ENCODE results near the gene PRAC1.
"Not testable (repeated sequence)": the region's sequence is repeated elsewhere in the genome, so short reads cannot be mapped to it uniquely, and the experiment has no call there.

PRAC1 gene

DNA sequence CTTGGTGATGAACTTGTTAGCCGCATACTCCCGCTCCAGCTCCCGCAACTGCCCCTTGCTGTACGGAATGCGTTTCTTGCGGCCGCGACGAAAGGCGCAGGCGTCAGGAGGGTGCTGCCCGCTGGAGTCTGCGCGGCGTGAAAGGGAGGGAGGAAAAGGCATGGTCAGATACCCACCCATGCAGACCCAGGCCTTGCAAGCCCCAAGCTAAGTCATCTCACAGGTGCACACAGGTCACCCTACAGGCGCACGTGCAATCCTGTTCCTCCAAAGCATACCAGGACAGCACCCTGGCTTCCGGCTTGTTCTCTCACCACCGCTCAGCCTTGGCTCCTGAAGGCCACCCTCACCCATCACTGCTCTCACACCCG, 4.6 kb upstream of the PRAC1 start:
- no peak for DNase-seq (ENCODE audit: low read depth in 2 of 2)

DNA sequence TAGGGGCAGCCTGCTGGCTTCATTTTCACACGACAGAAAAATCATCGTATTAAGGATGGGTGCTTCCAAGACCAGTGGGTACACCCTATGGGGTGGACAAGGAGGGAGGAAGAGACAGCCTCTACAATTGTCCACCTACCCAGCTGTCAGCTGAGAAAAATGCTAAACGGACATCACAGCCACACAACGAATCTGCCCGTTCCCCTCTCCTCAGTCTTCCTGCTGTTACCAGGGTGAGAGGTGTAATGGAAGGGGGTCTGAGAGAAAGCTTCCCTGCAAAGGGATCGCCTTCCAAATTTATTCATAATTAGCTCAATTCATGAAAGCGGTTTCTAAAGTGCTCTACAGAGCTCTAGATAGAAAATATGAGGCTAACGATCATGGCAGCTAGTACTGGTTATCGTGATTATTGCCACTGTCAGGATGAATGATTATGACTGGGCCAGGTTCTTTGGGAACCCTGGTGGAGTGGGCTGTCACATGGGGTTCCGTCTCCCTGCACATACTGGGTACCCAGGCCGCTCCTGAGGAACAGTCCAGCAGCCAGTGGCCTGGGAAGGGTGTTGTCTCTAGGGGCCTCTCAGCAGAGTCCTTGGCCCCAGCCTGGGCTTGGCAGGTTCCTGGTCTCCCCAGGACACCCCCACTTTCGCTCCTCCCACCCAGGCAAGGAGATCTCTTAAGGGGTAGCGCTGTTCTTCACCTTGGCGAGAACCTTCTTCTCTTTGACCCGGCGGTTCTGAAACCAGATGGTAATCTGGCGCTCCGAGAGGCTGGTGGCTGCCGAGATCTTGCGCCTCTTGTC, 4.0 kb upstream of the PRAC1 start:
- no peak for DNase-seq (ENCODE audit: low read depth in 2 of 2)

DNA sequence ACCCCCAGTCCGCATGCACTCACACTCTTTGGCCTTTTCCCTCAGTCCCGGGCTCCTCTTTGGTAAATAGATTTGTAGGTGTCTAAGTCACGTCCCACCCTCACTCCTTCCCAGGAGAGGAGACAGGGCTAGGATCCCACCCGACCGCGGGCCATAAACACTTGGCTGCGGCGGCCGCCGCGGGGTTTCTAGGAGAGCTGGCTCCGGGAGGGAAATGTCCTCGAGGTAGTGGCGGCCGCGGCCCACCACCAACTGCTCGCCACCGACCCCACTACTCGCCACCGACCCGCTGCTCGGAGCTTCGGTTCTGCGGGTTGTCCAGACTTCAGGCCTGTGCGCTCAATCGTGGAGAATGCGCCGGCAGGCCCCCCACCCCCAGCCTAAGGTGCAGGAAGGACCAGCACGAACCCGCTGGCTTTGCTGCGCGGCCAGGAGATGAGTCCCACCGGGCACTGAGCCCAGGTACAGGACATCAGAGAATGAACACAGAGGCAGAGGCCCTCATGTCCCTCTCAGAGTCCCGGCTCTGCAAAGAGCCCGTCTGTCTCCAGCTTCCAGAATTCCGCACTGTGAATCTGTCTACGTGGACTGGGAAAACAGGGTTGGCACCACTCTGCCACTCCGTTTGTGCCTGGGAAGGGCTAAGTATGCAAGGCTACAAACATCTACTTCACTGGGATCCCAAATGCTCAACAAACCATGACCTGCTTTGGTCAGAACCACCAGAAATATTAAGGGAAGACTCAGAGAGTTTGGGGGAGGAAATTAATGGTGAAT, 3.2 kb upstream of the PRAC1 start:
- DNase-seq (ENCODE audit: low read depth in 2 of 2): no peak

DNA sequence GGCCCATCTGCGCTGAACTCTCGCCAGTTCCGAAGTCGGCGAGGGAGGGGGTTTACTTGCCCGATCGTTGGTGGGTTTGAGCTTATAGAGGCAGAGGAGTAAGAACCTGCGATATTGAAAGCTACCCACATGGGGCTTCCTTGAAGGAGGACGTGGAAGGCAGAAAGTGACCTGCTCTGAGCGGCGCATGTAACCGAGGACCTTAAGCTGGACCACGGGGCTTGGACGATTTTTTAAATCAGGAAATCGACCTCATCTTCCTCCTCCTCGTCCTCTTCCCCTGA, 2.6 kb upstream of the PRAC1 start:
- no peak for DNase-seq (ENCODE audit: low read depth in 2 of 2)

DNA sequence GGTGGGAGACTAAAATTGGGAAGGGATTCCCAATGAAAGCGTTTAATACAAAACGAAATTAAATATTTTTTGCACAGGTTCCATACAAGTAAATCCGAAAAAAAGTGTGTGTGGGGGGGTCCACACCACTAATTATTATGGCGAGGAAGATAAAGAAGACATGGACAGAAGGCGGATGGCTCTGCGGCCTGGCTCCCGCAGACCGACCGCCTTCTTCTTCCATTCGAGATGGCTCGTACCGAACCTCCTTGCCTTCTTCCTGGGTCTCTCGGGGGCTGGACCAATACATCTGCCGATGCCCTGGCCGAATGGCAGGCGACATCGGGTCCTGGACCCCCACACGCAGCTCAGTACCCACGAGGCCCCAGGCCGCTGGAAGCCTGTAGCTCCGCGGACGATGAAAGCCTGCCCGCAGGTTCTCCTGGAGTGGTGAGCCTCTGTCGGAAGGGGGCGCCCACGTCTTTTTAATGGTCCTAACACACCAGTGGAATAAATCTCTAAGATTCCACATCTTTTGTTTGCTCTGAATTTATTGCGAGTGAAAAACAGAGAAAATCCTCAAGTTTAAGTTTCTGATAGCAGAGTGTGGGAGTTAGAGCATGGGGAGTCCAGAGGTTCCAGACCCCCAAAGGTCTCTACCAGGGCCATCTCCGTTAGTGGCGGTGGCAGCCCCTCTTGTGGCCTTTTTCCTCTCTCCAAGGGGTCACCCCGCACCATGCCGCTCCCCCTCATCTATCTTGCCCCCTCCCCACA, 2.1 kb upstream of the PRAC1 start:
- DNase-seq (ENCODE audit: low read depth in 2 of 2): peak; percentile 38 to 66

DNA sequence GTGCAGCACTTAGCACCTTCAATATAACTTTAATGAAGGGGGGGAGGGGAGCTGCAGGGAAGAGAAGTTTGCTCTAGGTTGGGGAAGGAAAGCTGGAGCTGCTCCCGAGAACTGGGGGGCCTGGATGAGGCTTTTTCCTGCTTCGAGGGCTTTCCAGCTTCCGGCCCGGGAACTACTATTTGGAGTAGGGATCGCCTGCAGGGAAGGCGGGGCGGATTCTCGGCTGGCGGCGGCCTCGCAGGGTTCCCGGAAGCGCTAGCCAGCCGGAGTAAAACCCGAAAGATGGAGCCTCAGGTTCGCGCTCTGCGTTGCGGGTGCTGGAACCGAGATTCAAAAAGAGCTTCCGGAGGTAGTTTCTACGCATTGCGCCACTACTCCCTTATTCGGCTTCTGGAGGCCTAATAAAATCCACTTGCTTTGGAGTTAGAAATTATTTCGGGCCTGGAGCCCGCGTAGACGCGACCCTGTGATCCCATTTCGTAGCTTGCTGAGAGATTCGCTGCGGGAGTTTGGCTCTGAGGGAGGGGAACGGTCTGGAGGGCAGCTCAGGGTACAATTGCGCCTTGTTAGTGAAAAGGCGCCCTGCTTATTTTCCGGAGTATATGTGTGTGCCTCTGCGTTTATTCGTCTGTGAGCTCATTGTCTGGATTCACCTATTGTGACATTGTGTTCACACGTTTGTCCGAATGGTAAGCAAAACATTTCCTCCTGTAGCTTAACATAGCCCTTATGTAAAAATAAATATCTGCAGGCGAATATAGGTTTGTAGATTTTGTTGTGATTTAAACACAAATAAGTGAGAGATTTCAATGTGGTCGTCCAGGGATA, 1.3 kb upstream of the PRAC1 start:
- DNase-seq (ENCODE audit: low read depth in 2 of 2): no peak

DNA sequence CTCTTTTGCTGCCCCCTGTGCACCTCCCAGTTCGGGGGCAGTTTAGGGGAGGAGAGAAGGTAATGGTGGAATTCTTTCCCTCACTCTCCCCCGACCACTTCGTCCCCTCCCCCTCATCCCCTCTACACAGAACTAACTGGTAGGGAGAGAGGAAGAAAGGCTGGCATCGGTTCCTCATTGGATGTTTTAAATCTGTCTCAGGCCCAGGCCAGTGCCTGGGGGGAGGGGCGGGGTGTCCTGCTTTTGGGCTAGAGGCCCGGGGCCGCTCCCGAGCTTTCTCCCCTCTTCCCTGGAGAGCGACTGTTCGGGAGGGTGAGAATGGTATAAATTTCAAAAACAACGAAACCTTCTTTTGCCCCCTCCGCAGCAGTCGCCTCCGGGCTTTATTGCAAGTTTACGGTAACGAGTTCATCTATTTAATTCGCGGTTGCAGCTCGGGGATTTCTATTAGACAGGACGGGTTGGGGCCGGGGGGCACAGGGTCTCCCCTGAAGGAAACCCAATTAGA, 651 bp upstream of the PRAC1 start, which contains the start of gene PRAC2:
Gene PRAC2, plus strand, starts transcription at position 271 of the 508 bp plus-strand sequence. CDS start 1,226 bp downstream, outside the sequence.
- no peak for DNase-seq (ENCODE audit: low read depth in 2 of 2)

DNA sequence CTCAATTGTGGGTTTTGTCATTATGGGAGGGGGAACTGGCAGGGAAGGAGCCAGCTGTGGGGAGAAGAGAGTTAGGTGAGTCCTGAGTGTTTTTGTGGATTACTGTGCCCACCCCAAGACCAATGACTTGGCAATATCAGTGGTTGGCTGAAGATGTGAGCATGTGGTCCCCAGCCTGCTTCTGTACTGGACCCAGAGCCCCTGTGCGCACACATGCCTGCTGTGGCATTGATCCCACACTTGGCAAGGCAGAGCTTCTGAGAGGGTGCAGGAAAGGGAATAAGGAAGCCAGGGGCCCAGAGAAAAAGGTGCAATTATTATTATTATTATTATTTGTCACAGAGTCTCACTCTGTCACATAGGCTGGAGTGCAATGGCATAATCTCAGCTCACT, 1.3 kb downstream of the PRAC1 start:
- no peak for DNase-seq (ENCODE audit: low read depth in 2 of 2)

DNA sequence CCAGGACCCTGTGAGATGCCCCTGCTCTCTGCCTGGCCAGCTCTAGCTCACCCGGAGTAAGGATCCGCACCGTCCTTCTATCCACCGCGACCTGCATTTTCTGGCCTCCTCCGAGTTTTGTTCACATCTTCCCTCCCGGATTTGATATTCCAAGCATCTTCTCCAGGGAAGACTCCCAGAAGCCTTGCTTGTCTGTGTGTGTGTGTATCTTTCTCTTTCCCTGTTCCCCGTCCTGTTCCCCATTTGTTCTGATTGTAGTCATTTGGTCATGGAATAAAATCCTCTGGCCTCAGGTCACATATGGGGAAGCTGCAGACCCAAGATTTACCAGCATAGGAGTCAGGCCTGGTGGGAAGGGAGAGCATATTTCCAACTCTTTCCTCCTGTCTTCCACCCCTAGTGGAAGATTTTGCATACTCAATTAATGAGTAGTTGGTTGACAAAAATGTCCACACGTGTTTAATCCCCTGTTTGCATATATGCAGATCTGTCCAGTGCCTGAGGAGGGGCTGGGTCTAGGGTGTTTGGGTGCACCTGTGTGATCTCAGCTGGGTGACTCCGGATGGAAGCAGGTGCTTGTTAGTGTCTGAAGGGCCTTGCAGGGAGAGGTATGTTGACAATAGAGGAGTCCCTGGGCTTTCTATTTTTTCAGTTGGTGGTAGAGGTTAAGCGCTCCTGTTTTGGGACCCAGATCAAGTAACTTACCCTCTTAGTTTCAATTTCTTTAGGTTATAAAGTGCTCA, 1.9 kb downstream of the PRAC1 start:
- no peak for DNase-seq (ENCODE audit: low read depth in 2 of 2)

DNA sequence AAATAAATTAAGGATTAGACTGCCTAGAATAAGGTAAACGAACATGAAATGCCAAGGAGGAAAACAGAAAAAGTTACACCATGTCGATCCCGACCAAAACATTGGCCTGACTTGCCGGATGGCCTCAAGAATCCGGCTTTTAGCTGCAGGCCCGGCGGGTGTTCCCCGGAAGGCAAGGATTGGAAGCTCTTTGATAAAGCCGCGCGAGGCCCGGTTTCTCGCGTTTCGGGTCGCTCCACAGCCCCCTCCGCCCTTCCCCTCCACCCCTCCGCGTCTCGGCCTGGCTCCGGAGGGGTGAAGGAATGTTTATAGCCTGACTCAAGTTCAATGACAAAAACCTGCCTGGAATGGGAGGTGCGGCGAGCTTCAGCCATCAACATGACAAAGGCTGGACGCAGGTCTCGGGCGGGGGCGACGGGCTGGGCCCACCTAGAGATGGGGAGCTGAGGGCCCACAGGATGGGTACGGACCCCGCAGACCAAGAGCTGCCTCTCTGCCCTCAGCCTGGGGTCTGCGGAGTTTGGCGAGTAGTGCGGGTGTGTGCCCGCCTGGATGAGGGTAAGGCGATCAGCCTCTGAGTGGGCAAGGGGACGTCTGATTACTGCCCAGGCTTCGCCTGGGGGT, 2.6 kb downstream of the PRAC1 start:
- DNase-seq (ENCODE audit: low read depth in 2 of 2): no peak

DNA sequence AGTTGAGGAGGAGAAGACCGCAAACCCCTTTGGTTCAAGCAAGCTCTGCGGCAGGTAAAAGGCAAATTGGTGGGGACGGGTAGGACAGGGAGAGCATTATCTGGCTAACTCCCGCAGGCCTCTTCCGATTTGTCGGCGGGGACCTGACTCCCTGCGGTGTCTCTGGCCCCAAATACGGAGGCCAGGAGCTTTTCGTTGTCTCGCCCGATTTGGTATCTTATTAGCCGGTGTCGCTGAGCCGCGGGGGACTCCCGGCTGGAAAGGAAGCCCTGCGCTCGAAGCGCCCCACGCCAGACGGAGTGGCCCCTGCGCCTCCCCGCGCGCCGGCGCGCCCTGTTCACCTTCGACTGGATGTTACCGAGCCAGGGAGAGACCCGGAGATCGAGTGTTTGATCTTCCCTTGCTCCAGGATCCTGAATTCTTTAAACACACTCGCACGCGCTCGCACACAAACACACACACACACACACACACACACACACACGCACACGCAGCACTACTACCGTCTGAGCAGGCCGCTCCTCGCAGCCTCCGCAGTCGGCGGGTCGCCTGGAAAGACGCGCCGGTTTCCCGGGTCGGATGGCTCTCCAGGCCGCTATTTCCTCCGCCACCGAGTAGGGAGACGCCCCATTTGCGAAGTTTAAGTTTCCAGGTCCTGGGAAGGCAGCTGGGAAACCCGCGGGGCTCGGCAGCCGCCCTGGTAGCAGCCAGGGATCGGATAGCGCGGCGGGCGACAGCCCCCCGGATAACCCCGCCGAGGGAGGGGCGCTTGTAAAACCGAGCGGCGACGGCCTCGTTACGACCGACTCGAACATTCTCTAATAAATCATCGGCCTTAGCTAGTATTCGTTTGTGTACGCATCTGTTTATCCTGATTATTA, 3.3 kb downstream of the PRAC1 start:
- DNase-seq (ENCODE audit: low read depth in 2 of 2): no peak

DNA sequence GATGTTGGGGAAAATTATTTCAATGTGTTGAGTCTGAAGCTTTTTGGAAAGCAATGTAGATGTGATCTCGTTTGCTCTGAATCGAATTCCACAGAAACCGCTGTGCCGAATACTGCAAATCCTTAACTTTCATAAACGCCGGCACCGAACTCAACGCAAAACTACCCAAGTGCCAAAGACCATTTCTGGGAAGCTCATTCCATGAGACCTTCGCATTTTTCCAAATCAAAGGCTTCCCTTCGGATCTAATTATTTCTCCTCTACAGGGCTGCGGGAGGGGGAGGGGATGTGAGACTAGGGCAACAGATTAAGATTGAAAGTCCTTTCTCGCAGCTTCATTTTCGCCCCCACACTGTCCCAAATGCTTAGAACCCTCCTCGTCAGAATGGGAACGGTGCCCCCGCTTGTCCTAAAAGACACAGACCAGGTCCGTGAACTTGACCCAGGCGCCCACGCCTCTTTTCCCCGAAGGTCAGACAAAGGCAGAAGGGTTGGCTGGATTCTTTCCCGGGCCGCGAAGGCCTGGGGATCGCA, 4.0 kb downstream of the PRAC1 start:
- no peak for DNase-seq (ENCODE audit: low read depth in 2 of 2)

DNA sequence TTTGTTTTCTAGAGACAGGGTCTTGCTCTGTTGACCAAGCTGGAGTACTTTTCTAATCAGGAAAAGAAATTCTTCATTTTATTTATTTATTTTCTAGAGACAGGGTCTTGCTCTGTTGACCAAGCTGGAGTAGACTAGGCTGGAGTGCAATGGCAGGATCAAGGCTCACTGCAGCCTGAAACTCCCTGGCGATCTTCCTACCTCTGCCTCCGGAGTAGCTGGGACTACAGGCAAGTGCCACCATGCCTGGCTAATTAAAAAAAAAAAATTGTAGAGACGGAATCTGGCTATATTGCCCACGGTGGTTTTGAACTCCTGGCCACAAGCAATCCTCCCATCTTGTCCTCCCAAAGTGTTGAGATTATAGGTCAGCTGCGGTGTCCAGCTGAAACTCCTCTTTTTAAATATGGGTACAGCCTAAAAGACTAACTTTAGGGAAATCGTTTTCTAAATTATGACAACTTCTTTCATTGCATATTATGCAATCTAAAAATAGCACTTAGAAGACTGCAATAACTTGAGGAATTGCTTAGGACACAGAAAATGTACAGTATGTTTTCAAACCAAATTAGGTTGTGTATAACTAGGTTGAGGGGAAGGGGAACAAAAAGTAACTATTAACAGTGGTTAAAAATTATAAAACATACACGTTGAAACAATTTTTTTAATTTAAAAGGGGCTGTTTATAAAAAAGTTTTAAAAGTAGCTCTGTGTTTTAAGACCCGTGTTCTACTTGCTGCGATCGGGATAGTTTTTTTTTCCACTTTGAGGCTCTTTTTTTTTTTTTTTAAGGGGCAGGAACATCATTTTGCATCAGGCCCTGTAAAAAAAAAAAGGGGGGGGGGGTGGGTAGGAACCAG, 4.7 kb downstream of the PRAC1 start:
- DNase-seq (ENCODE audit: low read depth in 2 of 2): no peak

DNA sequence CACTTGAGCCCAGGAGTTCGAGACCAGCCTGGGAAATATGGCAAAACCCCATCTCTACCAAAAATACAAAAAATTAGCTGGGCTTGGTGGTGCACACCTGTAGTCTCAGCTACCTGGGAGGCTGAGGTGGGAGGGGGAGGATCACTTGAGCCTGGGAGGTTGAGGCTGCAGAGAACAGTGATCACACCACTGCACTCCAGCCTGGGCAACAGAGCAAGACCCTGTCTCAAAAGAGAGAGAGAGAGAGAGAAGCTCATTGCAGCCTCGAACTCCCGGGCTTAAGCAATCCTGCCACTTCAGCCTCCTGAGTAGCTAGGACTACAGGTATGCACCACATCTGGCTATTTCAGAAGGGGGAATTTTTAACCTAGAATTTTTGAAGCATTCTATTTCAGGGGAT, 5.8 kb downstream of the PRAC1 start:
- not testable (repeated sequence) for DNase-seq (ENCODE audit: low read depth in 2 of 2)

DNA sequence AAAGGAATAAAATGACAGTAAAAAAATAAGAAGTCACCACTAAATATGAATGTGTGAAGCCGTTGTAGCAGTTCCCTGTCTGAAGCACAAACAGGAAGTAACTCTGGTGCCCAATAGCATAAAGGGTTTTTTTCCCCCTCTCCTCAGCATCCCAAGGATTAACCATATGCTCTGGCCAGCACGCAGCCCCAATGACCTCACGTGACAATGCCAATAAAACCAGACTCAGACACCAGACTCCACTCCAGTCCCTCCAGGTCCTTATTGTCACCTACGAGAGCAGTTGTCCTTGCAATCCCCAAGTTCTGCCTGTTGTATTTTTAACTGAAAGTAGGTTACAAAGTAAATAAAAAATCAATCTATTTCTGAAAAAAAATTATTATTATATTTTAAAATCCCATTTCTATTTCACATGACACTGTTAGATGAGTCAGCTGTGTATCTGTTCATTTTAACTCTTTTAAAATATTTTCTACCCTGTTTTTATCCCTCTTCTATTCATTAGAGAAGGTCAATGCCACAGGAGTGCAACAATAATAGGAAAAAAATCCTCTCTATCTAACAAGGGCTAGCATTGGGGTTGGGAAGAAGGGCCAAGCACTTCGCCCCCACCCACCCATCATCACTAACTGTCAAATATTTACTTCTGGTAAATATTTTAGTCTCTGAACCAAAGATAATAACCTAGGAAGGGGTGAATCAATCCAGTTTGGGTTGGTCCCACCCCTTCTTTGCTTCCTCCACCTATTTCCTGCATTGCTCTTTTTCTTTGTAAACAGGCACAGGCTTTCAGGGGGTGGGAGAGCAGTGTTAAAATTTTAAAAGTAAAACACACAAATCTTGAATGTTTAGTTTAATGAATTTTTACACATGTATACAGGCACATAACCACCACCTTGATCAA, 6.6 kb downstream of the PRAC1 start:
- no peak for DNase-seq (ENCODE audit: low read depth in 2 of 2)

DNA sequence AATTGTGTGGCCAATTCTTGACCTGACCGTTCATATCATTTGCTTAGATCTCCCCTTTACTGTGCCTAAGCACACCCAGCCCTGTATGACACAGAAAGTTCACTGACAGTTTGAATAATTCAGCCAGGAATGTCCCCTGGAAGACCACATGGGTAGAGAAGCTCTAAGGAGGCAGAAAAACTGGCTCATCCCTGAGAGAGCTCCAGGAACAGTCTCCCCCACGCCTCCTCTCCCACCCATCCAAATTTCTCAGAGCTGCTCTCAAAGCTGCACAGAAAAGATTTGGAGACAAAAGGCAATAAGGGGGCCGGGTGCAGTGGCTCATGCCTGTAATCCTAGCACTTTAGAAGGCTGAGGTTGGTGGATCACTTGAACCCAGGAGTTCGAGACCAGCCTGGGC, 11.2 kb downstream of the PRAC1 start:
- DNase-seq (ENCODE audit: low read depth in 2 of 2): no peak
